Measurements from ENCODE around the gene P4HB.
A peak's percentile ranks its signal among the peaks of the same experiment; 100 is the strongest.
"Not testable (repeated sequence)": the region's sequence is repeated elsewhere in the genome, so short reads cannot be mapped to it uniquely, and the experiment has no call there.

Gene P4HB

DNA sequence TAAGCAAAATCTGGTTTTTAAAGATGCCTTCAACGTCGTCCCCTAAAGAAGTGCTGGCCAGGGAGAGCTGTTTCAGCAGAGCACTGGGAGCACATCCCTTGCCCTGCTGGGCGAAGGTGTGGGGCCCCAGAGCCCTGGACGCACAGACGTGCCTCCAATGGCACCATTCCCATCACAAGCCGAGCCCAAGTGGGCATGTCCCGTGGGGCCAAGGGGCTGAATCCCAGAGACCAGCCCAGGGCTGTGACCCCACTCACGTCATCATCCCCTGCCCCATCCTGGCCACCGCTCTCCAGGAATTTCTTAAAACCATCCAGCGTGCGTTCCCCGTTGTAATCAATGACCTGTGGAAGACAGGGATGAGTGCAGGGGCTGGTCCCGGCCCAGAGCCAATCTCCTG lies 15.4 kb downstream of the P4HB start:
- DNase-seq, result no peak

DNA sequence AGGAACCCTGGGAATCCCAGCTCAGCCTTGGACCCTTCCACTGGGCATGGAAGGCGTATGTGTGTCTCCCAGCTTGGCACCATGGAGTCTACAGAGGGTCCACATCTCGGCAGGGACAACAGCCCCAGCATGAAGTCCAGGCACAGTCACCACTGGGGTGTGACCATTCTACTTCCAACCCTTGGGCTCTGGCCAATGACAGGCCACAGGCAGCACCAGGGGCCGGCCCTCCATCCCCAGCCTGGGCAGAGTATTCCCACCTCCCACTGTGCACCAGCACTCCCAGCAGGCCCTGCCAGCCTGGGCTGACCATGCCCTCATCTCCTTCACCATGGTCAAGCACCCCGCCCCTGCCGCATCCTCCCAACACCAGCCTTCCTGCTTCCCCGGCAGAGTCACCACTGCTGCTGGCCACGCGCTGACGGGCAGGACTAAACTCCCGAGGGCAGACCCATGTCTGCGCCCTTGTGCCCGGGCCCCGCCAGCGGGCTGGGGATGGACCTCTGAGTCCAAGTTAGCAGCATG lies 15.9 kb downstream of the P4HB start:
- no peak for DNase-seq

DNA sequence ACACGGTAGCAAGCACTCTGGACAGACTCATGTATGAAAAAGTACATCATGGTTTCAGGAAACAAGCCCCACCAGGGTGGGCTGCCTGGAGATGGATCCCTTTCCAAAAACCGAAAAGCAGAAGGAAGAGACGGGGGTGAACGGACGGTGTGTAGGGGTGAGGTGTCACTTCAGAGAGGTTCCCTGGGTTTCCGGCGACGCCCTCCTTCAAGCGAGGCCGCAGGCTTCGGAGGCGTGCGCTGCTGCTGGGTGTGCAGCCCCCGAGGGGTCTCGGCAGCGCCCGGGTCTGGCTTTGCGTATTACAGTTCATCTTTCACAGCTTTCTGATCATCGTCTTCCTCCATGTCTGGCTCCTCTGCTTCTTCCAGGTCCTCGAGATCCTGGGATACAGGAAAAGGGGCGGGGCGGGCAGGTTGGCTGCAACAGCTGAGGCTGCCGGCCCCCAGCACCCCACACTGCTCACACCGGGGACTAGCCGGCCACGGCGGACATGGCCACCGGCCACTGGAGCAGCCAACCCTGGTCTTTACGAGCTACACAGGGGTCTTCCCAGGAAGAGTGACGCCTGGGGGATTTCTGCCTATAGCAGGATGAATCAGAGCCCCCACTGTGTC lies 16.5 kb downstream of the P4HB start:
- DNase-seq, result no peak

DNA sequence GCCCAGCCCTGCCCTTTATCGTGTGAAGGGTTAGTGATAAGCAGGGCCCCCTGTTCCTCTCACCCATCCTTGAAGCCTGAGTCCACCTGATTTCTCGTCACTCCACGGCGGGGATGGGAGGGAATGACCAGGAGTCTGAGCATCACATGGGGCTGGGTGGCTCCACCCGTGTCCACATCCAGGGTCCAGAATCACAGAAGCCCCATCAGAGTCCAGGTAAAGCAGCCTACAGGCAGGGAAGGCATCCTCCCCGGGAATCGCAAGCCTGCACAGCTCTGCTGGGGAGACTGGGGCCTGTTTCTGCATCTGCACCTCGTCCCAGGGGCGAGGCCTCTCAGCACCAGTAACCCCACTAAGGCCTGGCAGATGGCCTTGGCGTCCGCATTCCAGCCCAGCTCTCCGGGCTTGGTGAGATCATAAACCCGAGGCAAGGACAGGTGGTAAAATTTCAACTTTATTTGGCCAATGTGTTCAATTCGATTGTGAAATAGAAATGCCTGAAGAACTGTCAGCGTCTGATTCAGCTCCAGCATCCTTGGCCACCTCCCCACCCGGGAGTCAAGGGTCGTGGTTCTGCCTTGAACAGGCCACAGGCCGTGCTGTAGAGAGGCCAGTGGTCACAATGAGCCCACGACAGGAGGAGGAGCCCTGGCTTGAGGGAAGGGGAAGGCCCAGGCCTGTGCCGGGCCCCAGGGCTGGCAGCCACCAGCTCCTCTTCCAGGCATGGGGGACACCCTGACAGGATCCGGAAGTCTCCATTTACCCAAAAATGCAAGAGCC lies 17.4 kb downstream of the P4HB start:
- no peak for DNase-seq

DNA sequence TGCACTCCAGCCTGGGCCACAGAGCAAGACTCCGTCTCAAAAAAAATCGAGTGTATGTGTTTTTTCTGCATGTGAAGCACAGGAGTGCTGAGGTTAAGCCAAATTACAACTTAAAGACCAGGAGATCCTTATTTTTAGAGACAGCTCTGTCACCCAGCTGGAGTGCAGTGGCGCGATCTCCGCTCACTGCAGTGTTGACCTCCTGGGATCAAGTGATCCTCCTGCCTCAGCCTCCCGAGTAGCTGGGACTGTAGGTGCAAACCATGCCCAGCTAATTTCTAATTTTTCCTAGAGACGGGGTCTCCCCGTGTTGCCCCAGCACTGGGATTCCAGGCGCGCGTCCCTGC lies 18.0 kb downstream of the P4HB start:
- DNase-seq, result no peak

DNA sequence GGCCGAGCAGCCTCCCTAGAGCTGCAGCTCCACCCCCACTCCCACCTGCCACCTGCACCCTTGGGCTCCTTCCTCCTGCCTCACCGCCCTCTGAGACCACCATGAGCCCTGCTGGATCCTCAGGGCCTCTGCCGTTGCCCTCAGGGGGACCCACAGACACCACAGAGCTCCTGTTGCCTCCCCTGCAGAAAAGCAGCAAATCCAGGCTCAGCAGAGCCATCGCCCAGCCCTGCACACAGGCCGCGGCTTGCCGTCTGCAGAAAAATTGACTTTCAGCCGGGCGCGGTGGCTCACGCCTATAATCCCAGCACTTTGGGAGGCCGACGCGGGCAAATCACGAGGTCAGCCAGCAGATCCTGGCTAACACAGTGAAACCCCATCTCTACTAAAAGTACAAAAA lies 18.5 kb downstream of the P4HB start:
- DNase-seq, result no peak

DNA sequence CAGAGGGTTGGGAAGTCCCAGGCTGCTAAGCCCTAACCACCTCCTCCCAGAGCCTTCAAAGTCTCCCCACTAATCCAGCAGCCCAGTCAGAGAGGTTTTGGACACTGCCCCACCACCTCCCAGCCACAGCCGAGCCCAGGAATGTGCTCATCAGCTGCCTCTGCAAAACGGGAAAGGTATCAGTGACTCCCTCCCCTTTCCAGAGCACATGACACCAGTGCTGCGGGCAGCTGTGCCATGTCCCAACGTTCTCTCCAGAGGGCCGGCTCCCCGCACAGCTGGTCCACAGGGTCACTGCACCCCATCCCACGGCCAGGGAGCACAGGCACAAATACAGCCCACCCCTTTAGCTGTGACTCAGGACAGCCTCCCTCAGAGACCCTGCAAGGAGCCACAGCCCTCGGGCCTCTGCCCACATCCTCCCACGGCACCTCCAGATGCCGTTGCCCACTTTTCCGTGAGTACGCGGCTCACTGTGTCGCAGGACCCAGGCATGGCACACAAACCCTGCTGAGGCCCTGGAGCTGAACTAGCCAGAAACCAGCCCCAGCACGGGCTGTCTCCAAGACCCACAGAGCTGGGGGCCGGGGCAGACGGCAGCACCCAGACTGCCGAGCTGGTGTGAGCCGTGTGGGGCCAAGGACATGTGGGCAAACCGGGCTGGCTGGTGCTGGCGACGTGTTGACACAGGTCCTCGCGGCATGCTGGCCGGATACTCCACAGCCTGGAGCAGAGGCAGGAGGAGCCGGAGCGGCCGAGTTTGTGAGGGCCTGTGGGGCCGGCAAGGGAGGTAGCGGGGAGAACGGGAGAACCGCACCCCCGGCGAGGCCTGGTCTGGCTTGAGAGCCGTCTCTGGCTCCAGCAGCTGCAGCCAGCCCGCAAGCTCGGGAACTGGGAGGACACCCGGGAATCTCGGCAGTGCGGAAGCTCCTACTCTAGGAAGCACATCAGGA lies 19.2 kb downstream of the P4HB start:
- no peak for DNase-seq

DNA sequence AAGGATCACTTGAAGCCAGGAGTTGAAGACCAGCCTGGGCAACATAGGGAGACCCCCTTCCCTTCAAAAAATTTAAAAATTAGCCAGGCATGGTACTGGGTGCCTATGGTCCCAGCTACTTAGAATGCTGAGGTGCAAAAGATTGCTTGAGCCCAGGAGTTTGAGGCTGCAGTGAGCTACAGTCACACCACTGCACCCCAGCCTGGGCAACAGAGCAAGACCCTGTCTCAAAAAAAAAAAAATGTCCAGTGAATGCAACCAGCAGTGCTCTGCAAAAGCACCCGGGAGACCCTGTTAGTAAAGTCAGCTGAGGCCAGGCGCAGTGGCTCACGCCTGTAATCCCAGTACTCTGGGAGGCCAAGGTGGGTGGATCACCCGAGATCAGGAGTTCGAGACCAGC lies 20.3 kb downstream of the P4HB start:
- not testable (repeated sequence) for DNase-seq

DNA sequence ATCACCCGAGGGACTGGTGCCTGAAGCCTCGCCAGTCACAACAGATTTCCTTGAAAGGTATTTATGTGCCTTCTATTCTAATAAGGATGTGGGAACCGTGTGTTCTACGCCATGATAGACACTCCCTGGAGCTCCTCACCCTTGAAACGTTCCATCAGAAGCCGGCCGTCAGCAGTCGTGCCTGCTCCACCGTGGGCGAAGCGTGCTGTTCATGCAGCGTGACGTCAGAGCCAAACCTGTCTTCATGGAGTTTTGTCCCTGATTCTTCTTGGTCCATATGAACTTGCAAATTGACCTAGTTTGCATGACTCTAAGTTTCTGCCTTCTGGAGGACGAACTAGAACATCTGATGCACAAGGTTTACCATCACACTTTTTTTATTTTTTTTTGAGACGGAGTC lies 21.0 kb downstream of the P4HB start:
- no peak for DNase-seq

DNA sequence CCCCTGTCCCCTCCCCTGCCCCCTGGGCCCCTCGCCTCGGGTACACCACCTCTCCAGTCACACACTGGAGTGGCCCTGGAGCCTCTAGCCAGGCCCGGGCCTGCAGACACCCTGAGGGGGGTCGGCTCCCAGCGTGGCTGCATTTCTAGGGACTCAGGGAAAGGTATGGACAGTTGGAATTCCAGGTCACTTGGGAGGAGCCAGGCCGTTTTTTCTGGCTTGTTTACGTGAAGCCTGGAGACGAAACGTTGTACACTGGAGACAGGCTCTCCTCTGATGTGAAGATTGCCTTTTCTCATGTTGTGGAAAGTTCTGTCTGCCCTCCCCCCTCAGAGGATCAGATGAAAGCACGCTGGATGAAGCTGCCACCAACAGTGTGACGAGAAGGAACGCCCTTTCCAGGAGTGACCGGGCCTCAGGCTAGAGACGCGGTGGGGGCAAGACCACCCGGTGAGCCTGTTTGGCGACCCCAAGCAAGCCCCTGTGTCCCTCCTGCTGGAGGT lies 21.5 kb downstream of the P4HB start:
- DNase-seq, result no peak

DNA sequence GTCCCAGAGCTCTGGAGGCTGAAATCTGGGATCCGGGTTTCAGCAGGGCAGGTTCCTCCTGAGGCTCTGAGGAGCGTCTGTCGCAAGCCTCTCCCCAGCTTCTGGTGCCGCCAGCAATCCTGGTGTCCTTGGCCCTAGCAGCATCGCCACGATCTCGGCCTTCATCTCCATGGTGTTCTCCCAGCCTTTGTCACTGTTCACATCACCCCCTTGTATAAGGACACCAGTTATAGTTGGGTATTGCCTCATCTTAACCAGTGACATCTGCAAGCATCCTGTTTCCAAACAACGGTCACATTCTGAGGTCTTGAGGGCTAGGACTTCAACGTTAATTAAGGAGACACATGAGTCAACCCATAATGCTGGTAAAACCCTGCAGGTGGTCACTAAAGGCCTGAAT lies 22.7 kb downstream of the P4HB start:
- no peak for DNase-seq

DNA sequence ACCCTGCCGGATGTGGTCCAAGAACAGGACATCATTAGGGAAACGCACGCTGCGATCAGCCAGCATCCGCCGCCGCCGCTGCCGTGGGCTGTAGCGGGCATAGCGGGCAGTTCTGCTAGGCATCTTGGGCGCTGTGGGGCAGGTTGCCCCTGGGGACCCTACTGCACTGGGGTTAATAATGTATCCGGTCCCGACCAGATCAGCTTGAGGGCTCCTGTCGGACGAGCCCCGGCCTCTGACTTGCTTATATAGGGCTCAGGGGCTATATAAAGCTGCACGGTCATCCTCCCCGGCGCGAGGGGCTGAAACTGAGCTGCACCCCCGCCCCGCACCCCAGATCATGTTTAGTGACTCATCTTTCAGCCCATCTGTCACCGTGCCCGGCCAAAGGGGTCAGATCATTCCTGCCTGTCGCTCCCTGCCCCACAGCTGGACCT lies 25.5 kb downstream of the P4HB start, which contains the start of gene PPP1R27:
PPP1R27 (minus strand) TSS at position 220 of the 437 bp plus-strand sequence; CDS start at position 123, 97 bp downstream.
- no peak for DNase-seq

DNA sequence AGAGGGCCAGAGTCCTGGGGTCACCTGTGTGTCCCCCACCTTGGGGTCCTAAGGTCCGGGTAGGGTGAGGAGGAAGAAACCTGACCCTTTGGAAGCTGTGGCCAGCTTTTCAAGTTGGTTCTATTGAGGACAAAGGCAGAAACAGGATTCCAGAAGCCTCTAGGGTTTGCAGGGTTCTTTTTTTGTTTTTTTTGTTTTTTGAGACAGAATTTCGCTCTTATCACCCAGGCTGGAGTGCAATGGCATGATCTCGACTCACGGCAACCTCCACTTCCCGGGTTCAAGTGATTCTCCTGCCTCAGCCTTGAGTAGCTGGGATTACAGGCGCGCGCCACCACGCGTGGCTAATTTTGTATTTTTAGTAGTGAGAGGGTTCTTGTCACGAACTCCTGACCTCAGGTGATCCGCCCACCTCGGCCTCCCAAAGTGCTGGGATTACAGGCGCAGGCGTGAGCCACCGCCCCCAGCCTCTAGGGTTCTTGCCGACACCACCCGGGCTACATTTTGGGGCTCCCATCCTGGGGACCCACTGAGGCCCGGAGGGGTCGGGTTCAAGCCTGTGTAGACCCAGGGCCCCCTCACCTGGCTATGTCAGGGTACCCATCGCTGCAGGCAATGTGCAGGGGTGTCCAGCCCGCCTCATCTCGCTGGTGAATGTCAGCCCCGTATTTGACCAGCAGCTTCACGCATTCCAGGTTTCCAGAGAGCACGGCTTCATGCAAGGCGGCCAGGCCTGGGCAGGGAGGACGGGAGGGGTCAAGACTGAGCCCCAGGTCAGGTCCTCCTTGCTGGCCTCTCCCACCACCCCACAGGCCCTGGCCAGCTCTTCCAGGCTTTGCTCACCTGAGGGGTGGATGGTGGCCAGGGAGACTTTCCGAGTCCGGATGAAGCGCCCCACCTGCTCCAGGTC lies 26.2 kb downstream of the P4HB start:
- no peak for DNase-seq

DNA sequence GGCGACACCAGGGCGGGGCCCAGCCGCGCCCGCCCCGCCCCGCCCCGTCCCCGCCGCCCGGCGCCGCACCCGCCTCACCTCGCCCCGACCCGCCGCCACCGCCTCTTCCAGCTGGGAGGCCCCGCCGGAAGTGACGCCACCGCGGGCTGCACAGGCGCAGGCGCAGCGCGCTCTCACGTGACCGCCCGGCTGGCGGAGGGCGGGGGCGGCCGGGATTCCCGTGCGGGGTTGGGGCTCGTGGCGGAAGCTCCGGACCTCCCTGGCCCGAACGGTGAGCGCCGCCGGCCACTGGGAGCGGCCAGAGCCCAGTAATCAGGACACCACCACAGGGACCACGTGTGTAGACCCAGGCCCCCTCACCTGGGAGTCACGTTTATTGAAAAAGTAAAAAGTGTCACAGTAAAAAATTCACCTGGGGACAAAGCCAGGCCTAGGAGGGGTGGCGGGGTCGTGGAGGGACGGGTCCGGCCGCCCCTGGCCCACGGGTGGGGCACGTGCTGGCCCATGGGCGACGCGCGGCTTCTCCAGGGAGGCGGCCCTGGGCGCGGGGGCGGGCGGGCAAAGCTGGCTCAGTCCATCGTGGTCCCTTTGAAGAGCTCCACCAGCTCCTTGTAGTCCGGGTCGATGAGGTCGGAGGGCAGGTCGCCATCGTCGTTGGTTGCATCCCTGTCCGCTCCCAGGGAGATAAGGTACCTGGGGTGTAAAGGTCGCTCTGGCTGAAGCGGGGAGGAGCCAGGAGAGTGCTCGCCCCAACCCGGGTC lies 27.0 kb downstream of the P4HB start, which contains the start of gene MCRIP1:
MCRIP1 (minus strand) TSS at position 132 of the 761 bp plus-strand sequence. CDS start 8,785 bp downstream, outside the sequence.
- DNase-seq, result peak; percentile 93 to 95

DNA sequence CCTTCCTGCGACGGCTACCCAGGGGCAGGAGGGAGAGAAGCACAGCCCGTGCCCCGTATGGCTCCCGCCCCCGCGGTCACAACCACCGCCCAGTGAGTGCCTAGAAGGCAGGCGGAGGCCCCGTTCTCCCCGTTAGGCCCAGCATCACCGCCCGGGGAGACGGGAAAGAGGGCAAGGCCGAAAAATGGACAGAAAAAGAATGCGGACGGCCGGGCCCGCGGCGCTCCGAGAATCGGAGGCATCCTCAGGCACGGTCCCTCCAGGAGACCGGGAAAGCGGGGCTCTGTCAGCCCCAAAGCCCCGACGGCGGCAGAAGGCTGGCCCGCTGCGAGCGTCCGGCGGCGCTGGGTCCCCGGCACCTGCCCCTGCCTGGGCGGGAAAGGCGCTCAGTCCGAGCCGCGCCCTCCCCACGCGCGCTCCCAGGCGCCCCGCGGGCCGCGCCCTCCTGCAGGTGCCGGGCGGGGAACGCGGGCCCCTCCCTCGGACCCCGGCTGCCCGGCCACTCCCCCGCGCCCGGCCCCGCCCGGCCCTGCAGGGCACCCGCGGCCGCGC lies 27.7 kb downstream of the P4HB start:
- DNase-seq, result peak; percentile 41 to 49

DNA sequence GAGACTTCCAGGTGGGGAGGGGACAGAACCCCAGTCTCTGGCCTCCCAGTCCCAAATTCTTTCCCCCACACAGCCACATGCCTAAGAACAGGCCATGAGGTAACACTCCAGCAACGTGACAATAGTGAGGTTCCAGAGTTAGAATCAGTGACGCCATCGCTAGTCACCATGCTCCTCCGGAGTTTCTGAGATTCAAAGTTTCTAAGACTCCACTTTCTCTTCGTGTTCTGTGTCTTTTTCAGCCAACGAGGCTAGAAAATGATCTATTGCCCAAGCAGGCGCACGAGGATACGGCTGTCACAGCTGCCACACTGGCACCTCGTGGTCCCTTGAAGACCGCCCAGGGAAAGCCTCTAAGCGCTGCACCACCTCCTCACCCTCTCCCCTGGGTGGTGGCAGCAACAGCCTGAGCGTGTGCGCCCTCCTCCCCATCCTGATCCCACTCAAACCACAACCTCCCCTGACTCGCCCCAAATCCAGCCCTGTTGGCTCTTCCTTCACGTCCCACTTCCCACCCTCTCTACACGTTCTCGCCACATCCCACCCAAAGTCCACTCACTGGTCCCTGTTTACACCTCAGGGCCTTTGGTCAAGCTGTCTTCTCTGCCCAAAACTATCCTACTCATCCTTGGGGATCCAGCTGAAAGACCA lies 28.3 kb downstream of the P4HB start:
- DNase-seq, result peak; percentile 46 to 51

DNA sequence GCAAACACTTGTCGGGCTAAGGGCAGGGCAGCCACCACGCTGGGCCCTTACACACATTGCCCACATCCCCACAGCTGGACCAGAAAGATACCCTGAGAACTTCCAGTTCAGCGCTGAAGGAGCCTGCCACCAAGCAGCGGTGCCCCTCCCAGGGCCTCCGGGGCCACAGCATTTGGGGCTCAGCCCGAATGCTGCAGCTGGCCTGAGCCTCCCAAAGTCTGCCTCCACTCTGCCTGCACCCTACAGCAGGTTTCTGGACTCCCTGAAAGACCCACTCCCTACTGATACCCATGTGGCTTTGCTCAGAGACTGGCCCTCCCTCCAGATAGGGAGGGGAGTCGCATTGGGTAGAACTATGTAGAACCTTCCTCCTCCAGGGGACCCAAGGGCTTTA lies 28.8 kb downstream of the P4HB start:
- no peak for DNase-seq

DNA sequence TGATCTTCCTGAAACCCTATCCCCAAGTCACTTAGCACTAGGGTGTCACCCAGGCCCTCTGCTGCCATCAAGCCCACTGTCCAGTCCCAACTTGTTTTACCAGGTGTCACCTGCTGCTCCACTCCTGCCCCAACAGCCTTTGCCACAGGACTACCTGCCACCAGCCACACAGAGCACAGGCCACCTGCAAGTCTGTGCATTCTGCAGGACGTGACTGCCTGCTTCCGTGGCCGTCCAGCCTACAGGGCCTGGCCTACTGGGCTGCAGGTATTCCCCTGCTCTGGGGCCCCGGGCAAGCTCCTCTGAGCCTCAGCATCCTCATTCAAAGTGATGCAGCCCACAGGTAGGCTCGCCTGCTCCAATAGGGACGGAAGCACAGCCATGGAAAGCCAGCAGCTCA lies 30.5 kb downstream of the P4HB start:
- no peak for DNase-seq

DNA sequence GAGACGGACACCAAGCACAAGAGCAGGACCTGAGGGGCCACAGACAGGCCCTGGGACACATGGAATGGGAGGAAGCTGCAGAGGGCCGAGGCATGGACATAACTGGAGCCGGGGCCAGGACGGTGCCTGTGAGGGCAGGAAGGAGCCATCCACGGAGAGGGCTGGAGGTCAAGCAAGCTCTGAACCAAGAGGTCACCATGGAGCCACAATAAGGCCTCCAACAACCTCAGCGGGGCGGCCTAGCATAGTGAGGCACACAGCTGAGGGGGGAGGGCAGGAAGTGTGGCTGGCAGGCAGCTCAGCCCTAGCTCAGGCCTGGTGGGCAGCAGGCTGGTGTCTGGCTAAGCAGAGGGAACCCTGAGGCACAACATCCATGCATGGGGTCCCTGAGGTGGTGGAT lies 31.7 kb downstream of the P4HB start:
- DNase-seq, result no peak

DNA sequence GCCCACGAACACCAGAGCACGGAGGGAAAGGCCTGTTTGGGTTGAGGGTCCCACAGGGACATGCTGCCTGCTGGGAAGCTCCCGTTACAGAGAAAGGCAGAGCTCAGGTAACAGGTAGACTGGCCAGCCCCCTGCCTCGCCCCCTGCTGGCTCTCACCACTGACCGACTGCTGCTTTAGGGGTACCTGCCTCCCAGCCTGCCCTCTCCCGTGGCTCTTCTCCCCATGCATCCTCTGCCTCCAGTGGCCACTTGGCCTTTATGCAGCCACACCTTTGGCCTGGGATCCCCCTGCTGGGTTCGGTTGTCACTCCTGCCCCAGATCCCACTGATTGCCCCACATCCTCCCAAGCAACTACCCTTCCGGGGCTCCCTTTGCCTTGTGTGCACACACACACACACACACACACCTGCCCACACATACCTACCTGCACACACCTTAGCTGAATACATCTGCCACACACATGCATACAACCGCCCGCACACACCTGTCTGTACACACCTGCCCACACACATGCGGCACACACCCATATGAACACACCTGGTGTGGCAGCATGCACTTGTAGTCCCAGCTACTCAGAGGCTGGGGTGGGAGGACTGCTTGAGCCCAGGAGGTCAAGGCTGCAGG lies 34.4 kb downstream of the P4HB start:
- DNase-seq, result no peak
